Measurements from ENCODE around the gene PALLD. TPM values are rescaled to one million over a fixed set of nuclear protein-coding genes. Genes with fewer than 3 reads are reported as not detected.
"Not testable (repeated sequence)": the region's sequence is repeated elsewhere in the genome, so short reads cannot be mapped to it uniquely, and the experiment has no call there.

The PALLD gene
- polyA plus RNA-seq, 3 donors, result 6.1 to 11.8 (median 9.9) TPM

DNA sequence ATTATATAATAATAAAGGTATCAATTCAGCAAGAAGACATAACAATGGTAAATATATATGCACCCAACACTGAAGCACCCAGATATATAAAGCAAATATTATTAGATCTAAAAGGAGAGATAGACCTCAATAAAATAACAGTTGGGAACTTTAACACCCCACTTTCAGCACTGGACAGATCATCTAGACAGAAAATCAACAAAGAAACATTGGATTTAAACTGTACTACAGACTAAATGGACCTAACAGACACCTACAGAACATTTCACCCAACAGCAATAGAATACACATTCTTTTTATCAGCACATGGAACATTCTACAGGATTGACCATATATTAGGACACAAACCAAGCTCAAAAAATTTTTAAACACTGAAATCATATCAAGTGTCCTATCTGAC lies 436.6 kb downstream of the PALLD start:
- Mint-ChIP-seq H3K27me3 (ENCODE audit: low read depth in 3 of 3) (no peaks in the 10 kb centered on the region), H3K36me3 (peaks cover 2 to 11% of the 10 kb centered on the region in 2 donors), H3K9me3 (peaks cover 31 to 48% (median 42%) of the 10 kb centered on the region in 7 donors), H3K4me1 (no peaks in the 10 kb centered on the region), H3K4me3 (no peak overlapping the region), H3K27ac (peak overlapping the region in 1 of 7 donors; percentile 13)
- no peak overlapping the region for H3K27ac ChIP-seq (ENCODE audit: low read depth in 1 of 2, low read length in 2 of 2)
- H3K4me3 ChIP-seq (replicated peaks in 1 of 3; ENCODE audit: low read depth in 2 of 3, low read length in 3 of 3), result no peak overlapping the region
- intact Hi-C loops (cut with micrococcal nuclease), result no loop called here
- no peaks in the 10 kb centered on the region for H3K36me3 ChIP-seq (replicated peaks in 1 of 2; ENCODE audit: control insufficient read depth in 1 of 2, insufficient read depth in 2 of 2, low read length in 2 of 2)
- no peaks in the 10 kb centered on the region for H3K27me3 ChIP-seq (ENCODE audit: control insufficient read depth in 2 of 2, insufficient read depth in 2 of 2, low read length in 2 of 2)
- no peak for DNase-seq
- TF ChIP-seq, protein P1, sequence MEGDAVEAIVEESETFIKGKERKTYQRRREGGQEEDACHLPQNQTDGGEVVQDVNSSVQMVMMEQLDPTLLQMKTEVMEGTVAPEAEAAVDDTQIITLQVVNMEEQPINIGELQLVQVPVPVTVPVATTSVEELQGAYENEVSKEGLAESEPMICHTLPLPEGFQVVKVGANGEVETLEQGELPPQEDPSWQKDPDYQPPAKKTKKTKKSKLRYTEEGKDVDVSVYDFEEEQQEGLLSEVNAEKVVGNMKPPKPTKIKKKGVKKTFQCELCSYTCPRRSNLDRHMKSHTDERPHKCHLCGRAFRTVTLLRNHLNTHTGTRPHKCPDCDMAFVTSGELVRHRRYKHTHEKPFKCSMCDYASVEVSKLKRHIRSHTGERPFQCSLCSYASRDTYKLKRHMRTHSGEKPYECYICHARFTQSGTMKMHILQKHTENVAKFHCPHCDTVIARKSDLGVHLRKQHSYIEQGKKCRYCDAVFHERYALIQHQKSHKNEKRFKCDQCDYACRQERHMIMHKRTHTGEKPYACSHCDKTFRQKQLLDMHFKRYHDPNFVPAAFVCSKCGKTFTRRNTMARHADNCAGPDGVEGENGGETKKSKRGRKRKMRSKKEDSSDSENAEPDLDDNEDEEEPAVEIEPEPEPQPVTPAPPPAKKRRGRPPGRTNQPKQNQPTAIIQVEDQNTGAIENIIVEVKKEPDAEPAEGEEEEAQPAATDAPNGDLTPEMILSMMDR (IDR thresholded peaks at IDR 0.05), result no peak
- no peak overlapping the region for H2AFZ ChIP-seq (ENCODE audit: insufficient read depth, low read depth, low read length, poor library complexity, severe bottlenecking)
- H3K4me1 ChIP-seq (ENCODE audit: control insufficient read depth in 1 of 2, insufficient read depth in 2 of 2, low read length in 2 of 2), result no peaks in the 10 kb centered on the region
- peaks cover 10 to 25% of the 10 kb centered on the region in 2 donors for H3K9me3 ChIP-seq (replicated peaks in 1 of 2; ENCODE audit: control insufficient read depth in 1 of 2, insufficient read depth in 1 of 2, low read length in 2 of 2)
- no peaks in the 10 kb centered on the region for H4K20me1 ChIP-seq (ENCODE audit: insufficient read depth, low read length)
- H3K4me2 ChIP-seq (replicated peaks; ENCODE audit: extremely low read depth, low read length, poor library complexity, severe bottlenecking), result no peak overlapping the region
- no peaks in the 10 kb centered on the region for H3K79me2 ChIP-seq (ENCODE audit: insufficient read depth, low read length)
- no peak overlapping the region for H3K9ac ChIP-seq (ENCODE audit: insufficient read depth, low read length, poor library complexity, severe bottlenecking)

DNA sequence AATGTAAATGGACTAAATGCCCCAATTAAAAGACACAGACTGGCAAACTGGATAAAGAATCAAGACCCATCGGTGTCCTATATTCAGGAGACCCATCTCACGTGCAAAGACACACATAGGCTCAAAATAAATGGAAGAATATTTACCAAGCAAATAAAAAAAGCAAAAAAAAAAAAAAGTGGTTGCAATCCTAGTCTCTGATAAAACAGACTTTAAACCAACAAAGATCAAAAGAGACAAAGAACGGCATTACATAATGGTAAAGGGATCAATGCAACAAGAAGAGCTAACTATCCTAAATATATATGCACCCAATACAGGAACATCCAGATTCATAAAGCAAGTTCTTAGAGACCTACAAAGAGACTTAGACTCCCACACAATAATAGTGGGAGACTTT lies 440.6 kb downstream of the PALLD start:
- intact Hi-C loops (cut with micrococcal nuclease); H3K4me3 Mint-ChIP-seq; H3K27me3 ChIP-seq (ENCODE audit: control insufficient read depth in 2 of 2, insufficient read depth in 2 of 2, low read length in 2 of 2); H3K4me3 ChIP-seq (replicated peaks in 1 of 3; ENCODE audit: low read depth in 2 of 3, low read length in 3 of 3); H3K27me3 Mint-ChIP-seq (ENCODE audit: low read depth in 3 of 3); H3K4me1 ChIP-seq (ENCODE audit: control insufficient read depth in 1 of 2, insufficient read depth in 2 of 2, low read length in 2 of 2); H3K79me2 ChIP-seq (ENCODE audit: insufficient read depth, low read length); H4K20me1 ChIP-seq (ENCODE audit: insufficient read depth, low read length); H3K27ac ChIP-seq (ENCODE audit: low read depth in 1 of 2, low read length in 2 of 2); H3K9ac ChIP-seq (ENCODE audit: insufficient read depth, low read length, poor library complexity, severe bottlenecking); H2AFZ ChIP-seq (ENCODE audit: insufficient read depth, low read depth, low read length, poor library complexity, severe bottlenecking); DNase-seq; H3K36me3 ChIP-seq (replicated peaks in 1 of 2; ENCODE audit: control insufficient read depth in 1 of 2, insufficient read depth in 2 of 2, low read length in 2 of 2); H3K36me3 Mint-ChIP-seq; H3K4me1 Mint-ChIP-seq; H3K4me2 ChIP-seq (replicated peaks; ENCODE audit: extremely low read depth, low read length, poor library complexity, severe bottlenecking); H3K27ac Mint-ChIP-seq: not testable (repeated sequence)
- peaks cover 26 to 39% (median 33%) of the 10 kb centered on the region in 7 donors for H3K9me3 Mint-ChIP-seq
- peaks cover 0 to 11% of the 10 kb centered on the region in 2 donors for H3K9me3 ChIP-seq (replicated peaks in 1 of 2; ENCODE audit: control insufficient read depth in 1 of 2, insufficient read depth in 1 of 2, low read length in 2 of 2)
- no CpG with 5 or more reads among the region's 3 CpGs for WGBS (ENCODE audit: insufficient coverage)

All from CD14-positive monocyte (primary cell).